Right kidney (tissue), 1 donor: ENCODE measurements around the gene HDC.

ENCODE experiments used
- DNase-seq: peaks from one replicate; pipeline ENCODE4 v3.0.0-alpha.2; 2016

Gene HDC

GRCh38 chr15:50256188-50257041, 9.1 kb downstream of the HDC start:
- DNase-seq, result no peak

DNA sequence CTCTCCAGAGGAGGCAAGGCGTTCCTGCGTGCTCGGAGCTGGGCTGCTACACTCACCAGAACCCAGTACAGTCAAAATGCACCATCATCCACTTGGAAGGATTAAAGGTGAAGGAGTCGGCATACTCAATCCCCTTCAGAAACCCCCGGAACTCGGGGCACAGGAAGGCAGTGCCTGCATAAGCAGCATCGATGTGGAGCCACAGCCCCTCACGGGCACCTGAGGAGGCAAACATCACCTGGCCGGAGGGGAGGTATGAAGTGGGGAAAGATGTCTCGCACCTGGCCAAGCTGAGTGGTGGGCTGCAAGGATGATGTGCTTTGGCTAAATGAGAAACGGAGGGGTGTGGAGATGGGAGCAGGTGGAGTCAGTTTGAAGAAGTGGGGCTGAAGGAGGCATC, 13.0 kb downstream of the HDC start:
- no peak for DNase-seq

- no peak for DNase-seq
These were observed 13.8 kb downstream of the HDC start for GRCh38 chr15:50251638-50252182.

DNA sequence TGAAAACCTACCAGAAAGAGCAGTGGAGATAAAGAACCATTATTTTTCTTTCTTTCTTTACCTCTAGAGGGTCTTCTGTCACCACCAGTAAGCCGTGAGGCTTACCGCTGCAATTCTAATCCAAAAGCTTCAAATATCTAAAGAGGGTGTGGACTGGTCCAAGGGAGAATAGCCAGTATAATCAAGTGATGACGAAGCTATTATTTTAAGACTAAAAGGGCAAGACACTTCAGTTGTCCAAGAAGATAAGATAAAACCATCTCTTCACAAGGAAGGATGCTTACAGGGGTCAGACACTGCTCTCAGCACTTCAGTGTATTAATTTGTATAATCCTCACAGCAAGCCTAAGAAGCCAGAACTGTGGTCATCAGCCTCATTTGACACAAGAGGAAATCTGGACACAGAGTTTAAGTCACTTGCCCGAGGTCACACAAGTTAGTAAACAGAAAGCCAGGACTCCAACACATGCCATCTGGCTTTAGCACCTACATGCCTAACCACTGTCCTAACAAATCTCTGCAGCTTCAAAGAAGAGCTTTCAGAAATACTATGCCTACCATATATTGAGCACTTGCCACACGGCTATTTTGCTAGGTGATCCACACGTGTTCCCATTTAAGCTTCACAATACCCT, 14.6 kb downstream of the HDC start:
- no peak for DNase-seq

DNA sequence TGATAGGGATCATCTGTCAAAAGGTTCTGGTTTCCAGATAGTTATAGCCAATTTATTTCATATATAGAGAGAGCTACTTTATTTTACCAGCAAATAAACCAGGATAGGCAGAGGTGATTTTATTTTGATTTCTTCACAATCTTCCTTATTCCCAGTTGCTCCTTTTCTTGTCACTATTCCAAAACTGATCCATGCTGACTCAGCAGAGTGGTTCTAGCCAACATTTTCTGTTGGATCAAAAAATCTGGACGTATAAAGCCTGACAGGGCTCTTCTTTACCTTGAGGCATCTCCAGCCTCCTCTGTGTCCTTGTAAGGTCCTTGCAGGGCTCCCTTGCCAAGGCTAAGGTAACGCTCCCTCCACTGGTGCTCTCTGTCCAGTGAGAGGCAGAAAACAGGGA, 15.8 kb downstream of the HDC start:
- DNase-seq, result no peak

DNA sequence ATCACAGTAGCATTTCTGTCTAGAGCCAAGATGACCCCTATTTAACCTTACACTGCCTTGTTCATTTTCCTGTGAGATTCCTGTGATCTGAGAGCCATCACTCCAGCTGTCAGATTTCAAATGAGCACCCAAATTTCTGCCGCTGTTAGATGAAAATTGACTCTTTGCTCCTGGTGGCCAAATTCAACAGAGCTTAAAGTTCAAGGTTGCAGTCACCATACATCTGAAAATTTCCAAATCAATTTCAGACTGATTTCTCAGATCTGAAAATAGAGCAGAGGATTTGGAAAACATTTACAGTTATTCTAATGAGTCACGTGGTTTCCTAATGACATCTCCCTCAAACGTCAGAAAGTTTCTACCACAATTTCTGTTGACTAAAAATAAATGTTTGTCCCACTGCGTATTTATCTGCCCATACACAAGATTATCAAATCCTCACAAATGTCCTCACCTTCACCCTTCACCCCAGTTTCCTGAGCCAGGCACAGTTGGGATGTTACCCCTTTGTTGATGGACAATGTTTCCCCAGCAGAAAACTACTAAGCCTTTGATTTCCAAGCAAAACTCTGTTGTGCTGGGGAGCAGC, 16.4 kb downstream of the HDC start:
- DNase-seq, result no peak

- DNase-seq, result no peak
These were observed 17.5 kb downstream of the HDC start for GRCh38 chr15:50247819-50248655.

- DNase-seq, result no peak
These were observed 18.9 kb downstream of the HDC start for GRCh38 chr15:50246631-50247030.

DNA sequence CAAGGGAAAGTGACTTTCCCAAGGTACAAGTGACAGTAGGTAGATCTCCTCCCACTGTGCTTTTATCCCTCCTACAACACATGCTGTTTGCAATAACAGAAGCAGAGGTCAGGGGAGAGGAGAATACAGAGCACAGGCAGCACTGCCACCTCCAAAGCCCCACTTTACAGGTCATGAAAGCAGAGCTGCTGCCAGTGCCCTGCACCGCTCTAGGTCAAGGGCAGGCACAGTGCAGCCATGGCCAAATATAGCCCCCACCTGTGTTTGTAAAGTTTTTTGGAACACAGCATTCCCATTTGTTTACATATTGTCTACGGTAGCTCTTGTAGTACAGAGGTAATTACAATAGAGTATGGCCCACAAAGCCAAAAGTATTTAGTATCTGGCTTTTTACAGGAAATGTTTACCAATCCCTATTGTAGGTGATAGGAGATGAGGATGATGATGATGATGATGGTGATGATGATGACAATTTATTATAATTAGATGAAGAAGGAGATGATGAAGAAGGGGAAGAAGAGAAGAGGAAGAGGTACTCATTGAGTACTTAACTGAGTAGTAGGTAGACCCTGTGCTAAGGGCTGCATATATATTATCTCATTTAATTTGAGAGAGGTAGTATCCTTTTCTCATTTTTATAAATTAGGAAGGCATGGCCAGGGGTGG, 20.4 kb downstream of the HDC start:
- no peak for DNase-seq

- DNase-seq, result no peak
These were observed 21.4 kb downstream of the HDC start for GRCh38 chr15:50244153-50244552.

GRCh38 chr15:50241684-50242450, 23.7 kb downstream of the HDC start:
- no peak for DNase-seq

GRCh38 chr15:50238255-50238654, 27.3 kb downstream of the HDC start:
- no peak for DNase-seq

- DNase-seq, result no peak
These were observed 29.1 kb downstream of the HDC start for GRCh38 chr15:50236433-50236832.

DNA sequence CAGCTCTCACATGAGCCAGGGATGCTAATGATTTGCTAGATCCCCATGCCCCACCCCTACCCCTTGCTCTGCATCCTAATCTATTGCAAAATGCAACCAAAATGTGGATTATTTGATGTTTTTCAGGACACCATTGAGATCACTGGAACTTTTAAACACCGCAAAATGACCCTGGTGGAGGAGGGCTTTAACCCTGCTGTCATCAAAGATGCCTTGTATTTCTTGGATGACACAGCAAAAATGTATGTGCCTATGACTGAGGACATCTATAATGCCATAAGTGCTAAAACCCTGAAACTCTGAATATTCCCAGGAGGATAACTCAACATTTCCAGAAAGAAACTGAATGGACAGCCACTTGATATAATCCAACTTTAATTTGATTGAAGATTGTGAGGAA, 29.7 kb downstream of the HDC start:
- DNase-seq, result no peak

- no peak for DNase-seq
These were observed 30.8 kb downstream of the HDC start for GRCh38 chr15:50234764-50235163.

GRCh38 chr15:50233192-50233736, 32.3 kb downstream of the HDC start:
- no peak for DNase-seq

GRCh38 chr15:50232791-50233190, 32.7 kb downstream of the HDC start:
- no peak for DNase-seq

DNA sequence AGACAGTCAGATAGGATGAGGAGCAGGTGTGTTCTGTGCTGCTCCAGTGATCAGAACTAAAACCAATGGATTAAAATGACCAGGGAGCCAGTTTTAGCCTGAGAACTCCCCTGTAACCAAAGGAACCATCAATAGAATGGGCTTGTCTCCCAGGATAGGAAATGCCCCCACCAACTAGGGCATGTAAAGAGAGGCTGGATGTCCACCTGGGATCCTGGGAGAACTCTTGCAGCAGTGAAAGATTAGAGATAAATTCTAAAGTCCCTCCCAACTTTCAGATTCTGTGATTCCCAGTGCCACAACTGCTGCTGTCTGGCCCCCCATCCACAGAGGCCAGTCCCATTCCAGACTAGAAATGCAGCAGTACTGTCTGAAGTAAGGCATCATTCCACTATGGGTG, 33.8 kb downstream of the HDC start:
- no peak for DNase-seq

GRCh38 chr15:50229336-50229735, 36.2 kb downstream of the HDC start:
- no peak for DNase-seq

GRCh38 chr15:50228866-50229265, 36.7 kb downstream of the HDC start:
- no peak for DNase-seq

DNA sequence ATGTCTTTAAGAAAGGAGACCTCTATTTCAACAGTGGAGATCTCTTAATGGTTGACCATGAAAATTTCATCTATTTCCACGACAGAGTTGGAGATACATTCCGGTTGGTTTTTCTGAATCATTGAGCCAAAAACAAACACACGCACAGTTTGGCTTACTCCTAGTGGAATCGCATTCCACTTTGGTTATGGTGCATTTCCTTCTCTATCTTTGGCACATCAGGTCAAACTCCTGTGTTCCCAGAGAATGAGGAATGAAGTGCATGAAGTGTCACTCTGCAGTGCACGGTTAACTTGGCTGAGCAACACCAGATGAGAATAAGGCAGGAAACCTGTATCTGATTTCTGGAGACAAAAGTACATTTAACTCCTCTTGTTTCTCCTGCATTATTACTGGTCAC, 38.5 kb downstream of the HDC start:
- no peak for DNase-seq
